Stimulated activated CD8-positive, alpha-beta memory T cell treated with anti-CD3 and anti-CD28 coated beads, Interleukin-12 subunit alpha, Interleukin-12 subunit beta, amount 100 ng/mL, for 4 hours (primary cell): ENCODE results near the gene FAM120C.

Experiments
- DNase-seq: peaks from one replicate; pipeline ENCODE4 v3.0.0-alpha.2; 2020; ENCODE audit warnings: low read depth

The FAM120C gene

GRCh38 chrX:54182864-54183613 is at the start of gene FAM120C:
TSS of gene FAM120C (minus strand) at chrX:54183254. CDS start at chrX:54183198, 56 bp downstream.
- DNase-seq: peak; percentile 46

DNA sequence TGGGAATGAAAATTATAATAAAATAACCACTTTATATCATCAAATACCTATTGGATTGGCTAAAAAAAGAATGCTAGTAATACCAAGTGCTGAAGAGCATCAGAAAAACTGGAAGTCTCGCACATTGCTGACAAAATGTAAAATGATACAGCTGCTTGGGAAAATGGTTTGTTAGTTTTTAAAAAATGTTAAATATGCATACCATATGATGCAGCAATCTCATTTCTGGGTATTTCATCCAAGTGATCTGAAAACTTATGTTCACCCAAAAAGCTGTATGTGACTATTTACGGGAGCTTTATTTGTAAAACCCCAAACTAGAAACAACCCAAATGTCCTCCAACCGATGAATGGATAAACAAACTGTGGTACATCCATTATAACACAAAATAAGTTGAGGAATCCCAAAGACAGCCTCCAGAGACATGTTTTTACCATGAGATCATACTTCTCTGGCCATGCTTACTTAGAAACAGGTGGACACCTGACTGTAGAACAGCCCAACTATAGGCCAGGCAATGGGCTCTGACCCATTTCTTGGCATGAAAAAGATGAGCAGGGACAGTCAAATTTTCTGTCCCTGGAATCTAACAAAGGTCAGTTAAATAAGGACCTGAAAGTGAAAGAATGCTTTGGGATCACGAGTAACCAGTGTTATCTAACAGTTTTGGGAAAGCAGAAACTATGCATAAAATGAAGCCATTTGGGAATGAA is 47.5 kb upstream of the FAM120C start:
- no peak for DNase-seq

- DNase-seq: no peak
Measured at GRCh38 chrX:54223581-54223980, 40.5 kb upstream of the FAM120C start.

- DNase-seq: no peak
Measured at GRCh38 chrX:54213603-54214002, 30.5 kb upstream of the FAM120C start.

- no peak for DNase-seq
Measured at GRCh38 chrX:54208531-54208930, 25.5 kb upstream of the FAM120C start.

DNA sequence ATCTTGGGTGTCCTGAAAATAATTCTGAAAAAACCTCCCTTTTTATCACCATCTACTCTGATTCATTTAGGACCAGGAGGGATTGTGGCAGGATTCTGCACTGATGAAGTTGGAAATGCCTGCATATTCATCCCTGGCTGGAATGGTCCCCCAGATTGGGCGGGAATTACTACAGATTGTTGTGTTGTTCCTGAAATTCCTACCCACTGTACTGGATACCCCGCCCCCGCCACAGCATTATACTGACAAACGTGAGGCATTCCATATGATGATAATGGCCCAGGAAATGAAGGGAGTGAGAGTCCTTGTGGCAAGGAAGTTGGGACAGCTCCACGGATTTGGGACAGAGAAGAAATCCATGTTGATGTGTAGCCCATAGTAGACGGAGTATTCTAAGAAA is 15.2 kb upstream of the FAM120C start:
- DNase-seq: no peak

- DNase-seq: no peak
Measured at GRCh38 chrX:54194982-54195588, 12.0 kb upstream of the FAM120C start.

DNA sequence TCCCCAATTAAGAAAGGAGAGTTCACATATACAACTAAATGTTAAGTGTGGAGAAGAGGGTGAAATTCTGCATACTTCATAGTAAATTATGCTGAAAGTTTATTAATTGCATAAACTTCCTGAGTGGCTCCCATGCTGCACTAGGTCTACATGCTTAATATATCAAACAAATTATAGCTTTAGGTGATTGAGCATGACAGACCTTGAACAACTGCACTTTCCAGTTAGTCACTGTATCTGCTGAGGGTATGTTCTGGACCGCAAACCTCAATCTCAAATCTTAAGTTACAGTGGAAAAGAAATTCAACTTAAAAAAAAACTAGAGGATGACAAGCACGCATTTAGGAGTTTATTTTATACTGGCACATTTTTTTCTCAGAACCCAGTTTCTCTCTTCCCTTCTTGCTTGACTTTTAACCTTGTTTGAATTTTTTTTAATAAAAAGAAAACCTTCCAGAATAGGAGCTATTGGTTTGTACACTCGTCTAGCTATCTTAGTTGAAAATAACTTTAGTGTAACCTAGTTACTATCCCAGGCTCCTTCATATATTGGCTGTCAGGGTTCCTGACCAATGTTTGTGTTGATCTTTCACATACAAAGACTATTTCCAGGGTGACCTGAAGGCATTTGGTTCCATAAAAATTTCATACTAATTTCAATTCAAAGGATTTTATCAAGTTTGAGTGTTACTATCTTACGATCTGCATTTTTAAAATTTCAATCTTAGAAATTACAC is 10.2 kb upstream of the FAM120C start:
- no peak for DNase-seq

DNA sequence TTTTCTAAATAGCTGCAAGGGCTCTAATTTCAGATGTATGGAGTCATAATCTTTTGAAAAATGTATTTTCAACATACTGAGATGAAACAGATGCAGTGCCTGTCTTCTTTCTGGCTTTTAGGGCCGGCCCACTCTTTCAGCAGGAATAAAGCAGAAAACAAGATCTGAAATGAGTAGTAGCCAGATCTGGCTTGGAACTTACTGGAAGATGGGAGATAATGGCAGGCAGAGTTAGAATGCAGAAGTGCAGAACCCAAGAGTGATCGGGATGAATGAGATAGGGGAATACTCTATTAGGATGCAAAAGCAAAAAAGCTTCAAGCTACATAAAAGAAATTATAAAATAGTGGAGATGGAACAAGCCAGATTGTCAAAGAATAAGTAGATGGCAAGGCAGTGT is 1.4 kb upstream of the FAM120C start:
- DNase-seq: no peak

GRCh38 chrX:54182194-54182863 is 725 bp downstream of the FAM120C start:
- peak; percentile 39 for DNase-seq

DNA sequence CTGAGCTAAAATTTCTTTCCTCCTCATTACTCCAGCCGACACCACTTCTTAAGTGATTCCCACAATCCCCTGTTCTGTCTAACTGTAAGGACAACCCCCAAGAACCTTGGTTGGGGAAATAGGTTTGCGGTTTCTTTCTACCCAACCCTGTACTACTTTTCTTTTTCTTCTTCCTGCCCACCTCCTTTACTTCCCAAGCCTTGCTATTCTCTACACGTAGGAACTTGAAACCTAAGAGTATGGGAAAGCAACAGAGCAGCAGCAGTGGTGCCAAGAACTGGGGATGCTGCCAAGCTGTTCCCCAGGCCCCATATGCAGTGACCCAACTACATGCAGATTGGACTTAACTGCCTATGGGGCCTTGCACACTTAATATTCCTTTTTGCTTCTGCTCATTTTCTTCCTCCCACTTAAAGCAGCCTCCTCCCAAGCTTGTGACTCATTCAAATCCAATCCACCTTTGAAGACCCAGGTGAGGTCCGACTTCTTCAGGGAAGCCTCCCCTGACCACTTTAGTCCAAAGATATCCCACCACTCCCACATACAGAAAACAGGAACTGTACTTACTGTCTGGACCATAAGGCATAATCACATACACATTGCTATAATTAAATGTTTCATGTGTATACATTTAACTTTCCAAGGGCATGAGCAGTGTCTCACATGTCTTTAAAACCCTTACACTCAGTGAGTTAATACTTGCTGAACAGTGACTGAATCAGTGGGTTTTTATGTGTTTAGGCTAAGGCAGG is 1.7 kb downstream of the FAM120C start:
- DNase-seq: no peak

GRCh38 chrX:54180403-54180802 is 2.7 kb downstream of the FAM120C start:
- no peak for DNase-seq

GRCh38 chrX:54178100-54178940 is 4.7 kb downstream of the FAM120C start:
- DNase-seq: no peak

GRCh38 chrX:54177306-54177705 is 5.7 kb downstream of the FAM120C start:
- DNase-seq: no peak

DNA sequence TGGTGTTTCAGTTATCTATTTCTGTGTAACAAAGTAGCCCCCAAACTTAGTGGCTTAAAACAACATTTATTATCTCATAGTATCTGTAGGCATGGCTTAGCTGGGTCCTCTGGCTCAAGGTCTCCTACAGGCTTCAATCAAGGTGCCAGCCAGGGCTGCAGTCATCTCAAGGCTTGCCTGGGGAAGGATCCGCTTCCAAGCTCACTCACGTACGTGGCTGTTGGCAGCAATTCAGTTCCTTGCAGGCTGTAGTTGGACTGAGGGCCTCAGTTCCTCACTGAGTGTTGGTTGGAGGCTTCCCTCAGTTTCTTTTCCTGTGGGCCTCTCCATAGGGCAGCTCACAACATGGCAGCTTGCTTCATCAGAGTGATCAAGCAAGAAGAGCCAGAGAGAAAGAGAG is 9.3 kb downstream of the FAM120C start:
- DNase-seq: no peak

GRCh38 chrX:54172455-54172854 is 10.6 kb downstream of the FAM120C start:
- no peak for DNase-seq

DNA sequence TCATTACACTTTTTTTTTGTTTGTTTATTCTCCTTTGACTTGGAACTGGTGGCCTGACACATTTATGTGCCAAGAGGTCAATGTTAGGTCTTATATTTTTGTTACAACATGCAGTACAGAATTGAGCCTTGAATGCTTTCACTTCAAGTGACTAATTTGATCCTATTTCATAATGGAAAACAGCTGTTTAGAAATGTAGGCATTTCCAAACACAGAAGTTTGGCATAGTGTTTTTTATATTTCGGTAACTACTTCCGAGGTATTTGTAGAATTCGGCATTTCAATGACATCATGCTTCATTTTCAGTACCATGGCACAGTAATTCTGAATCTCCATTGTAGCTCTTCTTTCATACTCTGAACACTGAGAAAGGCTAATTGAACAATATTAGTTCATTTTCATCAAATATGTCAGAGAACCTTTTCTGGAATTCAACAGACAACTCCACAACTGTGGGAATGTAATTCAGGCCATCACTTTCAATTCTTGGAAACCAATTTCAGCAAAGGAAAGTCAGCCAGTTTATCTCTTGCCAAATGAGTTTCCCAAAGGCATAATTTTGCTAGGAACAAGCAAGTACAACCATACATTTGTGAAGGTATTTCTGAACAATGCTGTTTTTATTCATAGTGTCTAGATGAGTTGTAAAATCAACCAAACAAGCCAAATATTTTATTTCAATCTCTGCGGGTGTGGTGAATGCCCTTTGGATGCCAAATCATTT is 11.4 kb downstream of the FAM120C start:
- DNase-seq: no peak

DNA sequence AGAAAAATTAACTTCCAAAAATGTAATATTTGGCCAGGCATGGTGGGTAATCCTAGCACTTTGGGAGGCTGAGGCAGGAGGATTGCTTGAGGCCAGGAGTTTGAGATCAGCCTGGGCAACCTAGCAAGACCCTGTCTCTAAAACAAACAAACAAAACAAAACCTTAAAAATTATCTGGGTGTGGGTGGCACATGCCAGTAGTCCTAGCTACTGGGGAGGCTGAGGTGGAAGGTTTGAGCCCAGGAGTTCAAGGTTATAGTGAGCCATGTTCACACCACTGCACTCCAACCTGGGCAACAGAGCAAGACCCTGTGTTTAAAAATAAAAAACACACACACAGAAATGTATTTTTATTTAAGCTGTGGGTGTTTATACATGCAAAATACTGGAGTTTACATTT is 12.0 kb downstream of the FAM120C start:
- DNase-seq: no peak

DNA sequence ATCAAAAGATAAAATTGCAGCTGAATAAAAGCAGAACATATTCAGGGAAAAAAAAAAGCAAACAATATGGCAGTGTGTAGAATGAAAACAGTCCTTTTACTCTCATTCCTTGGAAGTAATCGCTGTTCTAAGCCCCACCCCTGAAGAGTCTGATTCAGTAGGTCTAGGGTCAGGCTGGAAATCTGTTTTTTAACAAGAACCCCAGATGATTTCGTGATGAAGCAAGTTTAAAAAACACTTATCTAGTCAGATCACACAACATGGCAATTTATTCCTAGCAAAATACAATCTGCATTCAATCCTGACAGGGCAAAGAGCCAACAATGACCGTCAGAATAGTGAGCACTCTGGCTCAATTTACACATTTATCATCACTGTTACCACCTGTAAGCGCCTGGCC is 16.1 kb downstream of the FAM120C start:
- DNase-seq: no peak

GRCh38 chrX:54157561-54157960 is 25.5 kb downstream of the FAM120C start:
- DNase-seq: no peak
